ENCODE measurements around the gene BRIP1. TPM values are rescaled to one million over a fixed set of nuclear protein-coding genes. Genes with fewer than 3 reads are reported as not detected.

Gene BRIP1
- polyA plus RNA-seq, 1 of the 3 experiments (the other 2 are of a cell fraction), result 2.0 TPM

DNA sequence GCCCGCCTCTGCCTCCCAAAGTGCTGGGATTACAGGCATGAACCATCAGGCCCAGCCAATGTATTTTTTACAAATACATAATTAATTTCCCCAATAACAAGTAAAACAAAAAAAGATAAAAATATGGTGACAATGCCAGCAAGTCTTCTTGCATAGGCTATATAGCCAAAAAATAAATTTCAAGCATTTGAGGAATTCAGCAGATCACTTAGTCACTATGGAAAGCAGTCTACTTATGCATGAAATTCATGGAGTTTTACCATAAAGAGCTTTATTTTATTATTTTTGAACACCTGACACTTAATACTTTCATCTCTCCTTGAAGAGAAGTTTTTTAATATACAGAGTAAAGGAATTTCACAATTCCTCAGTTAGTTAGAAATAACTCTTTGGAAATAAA lies 56.4 kb downstream of the BRIP1 start:
- Histone ChIP-seq H2AFZ (ENCODE audit: low read depth) (no peak overlapping the region), H3K4me2 (no peak overlapping the region), H3K27ac (ENCODE audit: low read depth in 2 of 2, low read length in 1 of 2) (peak overlapping the region in 1 of 2 experiments; percentile 83; a peak in 2 of 4 replicates), H3K36me3 (replicated peaks in 1 of 2; ENCODE audit: control insufficient read depth in 1 of 2, insufficient read depth in 2 of 2, low read length in 1 of 2) (peaks cover 6 to 25% of the 10 kb centered on the region in 2 experiments), H3K4me1 (ENCODE audit: control insufficient read depth in 1 of 2, insufficient read depth in 2 of 2, low read depth in 1 of 2, low read length in 1 of 2) (peaks cover 15 to 24% of the 10 kb centered on the region in 2 experiments; a peak in 2 of 4 replicates), H4K20me1 (ENCODE audit: insufficient read depth) (no peaks in the 10 kb centered on the region), H3K4me3 (ENCODE audit: low read depth in 2 of 2, low read length in 1 of 2) (no peak overlapping the region), H3K9me2 (no peaks in the 10 kb centered on the region), H3K79me2 (ENCODE audit: insufficient read depth) (peaks cover 6% of the 10 kb centered on the region; the same call in 1 of the 2 replicates), H3K9ac (no peak overlapping the region), H3K27me3 (ENCODE audit: insufficient read depth) (no peaks in the 10 kb centered on the region), H3K9me3 (no peaks in the 10 kb centered on the region), H3F3A (replicated peaks; ENCODE audit: insufficient read depth) (peaks cover 34% of the 10 kb centered on the region)
- DNase-seq, result no peak
- ChIA-PET CTCF (interaction anchor here (1.3 to 1.4 kb wide), 2 partner anchors 9 to 30 kb away, joined by 4 to 6 read pairs; no protein-coding TSS in a partner anchor), POLR2A (no interaction called here)
- WGBS (ENCODE audit: low lambda C conversion rate), result 97% methylated on average over 1 of the region's 1 CpG
- TF ChIP-seq EP300 (IDR thresholded peaks at IDR 0.05; ENCODE audit: borderline replicate concordance in 1 of 2, low read depth in 1 of 2, low read length in 1 of 2) (peak in 1 of 2 experiments; percentile 9; a peak in 1 of 4 replicates), MXI1 (IDR thresholded peaks at IDR 0.05; ENCODE audit: low read depth, low read length) (no peak), EZH2phosphoT487 (IDR thresholded peaks at IDR 0.05; ENCODE audit: borderline replicate concordance, low read depth) (no peak), NFIC (IDR thresholded peaks at IDR 0.05; ENCODE audit: borderline replicate concordance) (no peak), GATA2 (CRISPR knock-in tag; IDR thresholded peaks at IDR 0.05) (no peak), RFX5 (IDR thresholded peaks at IDR 0.05; ENCODE audit: low read length) (no peak), TAF1 (IDR thresholded peaks at IDR 0.05; ENCODE audit: borderline replicate concordance, low read depth, low read length) (no peak), YY1 (IDR thresholded peaks at IDR 0.05; ENCODE audit: low read depth) (peak; percentile 20; the same call in 1 of the 2 replicates)
- TF ChIP-seq, protein P1, sequence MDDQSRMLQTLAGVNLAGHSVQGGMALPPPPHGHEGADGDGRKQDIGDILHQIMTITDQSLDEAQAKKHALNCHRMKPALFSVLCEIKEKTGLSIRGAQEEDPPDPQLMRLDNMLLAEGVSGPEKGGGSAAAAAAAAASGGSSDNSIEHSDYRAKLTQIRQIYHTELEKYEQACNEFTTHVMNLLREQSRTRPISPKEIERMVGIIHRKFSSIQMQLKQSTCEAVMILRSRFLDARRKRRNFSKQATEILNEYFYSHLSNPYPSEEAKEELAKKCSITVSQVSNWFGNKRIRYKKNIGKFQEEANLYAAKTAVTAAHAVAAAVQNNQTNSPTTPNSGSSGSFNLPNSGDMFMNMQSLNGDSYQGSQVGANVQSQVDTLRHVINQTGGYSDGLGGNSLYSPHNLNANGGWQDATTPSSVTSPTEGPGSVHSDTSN (IDR thresholded peaks at IDR 0.05), result no peak

DNA sequence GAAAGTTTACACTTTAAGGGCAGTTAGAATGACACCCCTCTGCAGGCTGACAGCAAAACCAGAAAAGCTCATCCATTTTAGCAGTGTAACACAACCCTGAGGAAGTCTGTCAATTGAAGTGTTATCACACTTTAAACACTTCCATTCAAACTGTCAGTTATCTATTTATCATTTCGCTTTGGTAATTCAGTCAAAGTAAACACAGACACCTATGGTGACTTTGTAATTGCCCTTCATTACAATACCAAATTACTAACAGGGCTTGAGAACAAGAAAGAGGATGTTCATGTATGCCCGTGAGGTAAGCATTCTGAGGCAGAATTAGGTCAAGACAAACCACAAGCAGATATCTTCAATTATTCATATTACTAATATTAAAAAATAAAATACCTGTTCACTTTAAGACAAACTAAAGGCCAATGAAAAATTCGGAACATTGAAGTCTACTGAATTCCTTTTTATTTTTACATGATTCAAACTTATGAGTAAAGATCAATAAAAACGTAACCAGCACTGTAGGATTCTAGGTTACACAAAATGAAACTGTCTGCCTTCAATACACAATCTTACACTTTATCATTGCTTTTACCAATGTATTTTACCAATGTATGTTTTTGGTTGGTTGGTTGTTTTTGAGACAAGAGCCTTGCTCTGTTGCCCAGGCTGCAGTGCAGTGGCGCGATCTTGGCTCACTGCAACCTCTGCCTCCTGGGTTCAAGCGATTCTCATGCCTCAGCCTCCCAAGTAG lies 57.1 kb downstream of the BRIP1 start:
- Histone ChIP-seq H3K36me3 (replicated peaks in 1 of 2; ENCODE audit: control insufficient read depth in 1 of 2, insufficient read depth in 2 of 2, low read length in 1 of 2) (peaks cover 6 to 29% of the 10 kb centered on the region in 2 experiments), H4K20me1 (ENCODE audit: insufficient read depth) (no peaks in the 10 kb centered on the region), H3K9me2 (no peaks in the 10 kb centered on the region), H3K27ac (ENCODE audit: low read depth in 2 of 2, low read length in 1 of 2) (peak overlapping the region; percentile 69 to 83; a peak in 3 of 4 replicates), H3K4me3 (ENCODE audit: low read depth in 2 of 2, low read length in 1 of 2) (no peak overlapping the region), H3K79me2 (ENCODE audit: insufficient read depth) (peaks cover 6% of the 10 kb centered on the region; the same call in 1 of the 2 replicates), H2AFZ (ENCODE audit: low read depth) (0 out of 2 replicates have a peak overlapping the region, but pooled peaks have one; percentile 10), H3K4me1 (ENCODE audit: control insufficient read depth in 1 of 2, insufficient read depth in 2 of 2, low read depth in 1 of 2, low read length in 1 of 2) (peaks cover 15 to 24% of the 10 kb centered on the region in 2 experiments; a peak in 2 of 4 replicates), H3K4me2 (peak overlapping the region; percentile 0; the same call in 1 of the 2 replicates), H3K9me3 (no peaks in the 10 kb centered on the region), H3F3A (replicated peaks; ENCODE audit: insufficient read depth) (peaks cover 34% of the 10 kb centered on the region), H3K9ac (peak overlapping the region; percentile 9; the same call in 1 of the 2 replicates), H3K27me3 (ENCODE audit: insufficient read depth) (no peaks in the 10 kb centered on the region)
- ChIA-PET CTCF (interaction anchor here (1.0 to 1.6 kb wide), 5 partner anchors 8 to 394 kb away, joined by 4 to 6 read pairs (median 5); no protein-coding TSS in a partner anchor), POLR2A (no interaction called here)
- no peak for DNase-seq
- 93% methylated on average over 7 of the region's 7 CpGs for WGBS (ENCODE audit: low lambda C conversion rate)
- TF ChIP-seq EZH2phosphoT487 (IDR thresholded peaks at IDR 0.05; ENCODE audit: borderline replicate concordance, low read depth), result no peak
- no peak for TF ChIP-seq TEAD4 (IDR thresholded peaks at IDR 0.05; ENCODE audit: borderline replicate concordance, insufficient read depth)
- TF ChIP-seq ELF1 (IDR thresholded peaks at IDR 0.05), result no peak
- TF ChIP-seq NFIC (IDR thresholded peaks at IDR 0.05; ENCODE audit: borderline replicate concordance), result no peak
- TF ChIP-seq, protein P1 (IDR thresholded peaks at IDR 0.05), result no peak
- TF ChIP-seq MXI1 (IDR thresholded peaks at IDR 0.05; ENCODE audit: low read depth, low read length), result no peak
- no peak for TF ChIP-seq FOXJ3 (CRISPR knock-in tag; IDR thresholded peaks at IDR 0.05)
- TF ChIP-seq RCOR1 (IDR thresholded peaks at IDR 0.05; ENCODE audit: low read length), result no peak
- TF ChIP-seq YY1 (IDR thresholded peaks at IDR 0.05; ENCODE audit: low read depth), result no peak
- no peak for TF ChIP-seq POLR2AphosphoS5 (IDR thresholded peaks at IDR 0.05; ENCODE audit: low read depth, low read length)
- TF ChIP-seq CHD2 (IDR thresholded peaks at IDR 0.05; ENCODE audit: low read length, partially characterized antibody), result no peak

Measured in SK-N-SH (cell line).